Bone marrow (tissue), 2 donors: ENCODE measurements around the gene HIF3A.
A peak's percentile ranks its signal among the peaks of the same experiment; 100 is the strongest.
"Not testable (repeated sequence)": the region's sequence is repeated elsewhere in the genome, so short reads cannot be mapped to it uniquely, and the experiment has no call there.

Experiments
- DNase-seq, 2 donors: peaks; one replicate each; lab custom pipeline; 2025; lab: John Stamatoyannopoulos, UW

Gene HIF3A

GRCh38 chr19:46361915-46362314 is 65.1 kb downstream of the HIF3A start:
- no peak for DNase-seq

- DNase-seq: no peak
These were observed 67.5 kb downstream of the HIF3A start for GRCh38 chr19:46364359-46364758.

- DNase-seq: no peak
These were observed 68.7 kb downstream of the HIF3A start for GRCh38 chr19:46365561-46365960.

GRCh38 chr19:46366620-46367292 is 69.9 kb downstream of the HIF3A start:
- no peak for DNase-seq

GRCh38 chr19:46367426-46367825 is 70.6 kb downstream of the HIF3A start:
- no peak for DNase-seq

GRCh38 chr19:46368116-46368515 is 71.3 kb downstream of the HIF3A start:
- DNase-seq: no peak

- DNase-seq: no peak
These were observed 73.0 kb downstream of the HIF3A start for GRCh38 chr19:46369817-46370216.

- peak in 1 of 2 donors; percentile 14 for DNase-seq
These were observed 74.6 kb downstream of the HIF3A start for GRCh38 chr19:46371371-46371901.

GRCh38 chr19:46372901-46373490 is 76.2 kb downstream of the HIF3A start:
- DNase-seq: no peak

GRCh38 chr19:46373491-46374359 is 76.9 kb downstream of the HIF3A start:
- no peak for DNase-seq

- no peak for DNase-seq
These were observed 78.0 kb downstream of the HIF3A start for GRCh38 chr19:46374536-46375475.

- not testable (repeated sequence) for DNase-seq
These were observed 78.7 kb downstream of the HIF3A start for GRCh38 chr19:46375476-46376067.

- no peak for DNase-seq
These were observed 79.7 kb downstream of the HIF3A start for GRCh38 chr19:46376241-46377153.

- no peak for DNase-seq
These were observed 81.4 kb downstream of the HIF3A start for GRCh38 chr19:46378268-46378667.

GRCh38 chr19:46380690-46381089 is 83.8 kb downstream of the HIF3A start:
- no peak for DNase-seq

- no peak for DNase-seq
These were observed 84.5 kb downstream of the HIF3A start for GRCh38 chr19:46381346-46381745.

GRCh38 chr19:46381756-46382345 is 85.0 kb downstream of the HIF3A start:
- DNase-seq: no peak

- no peak for DNase-seq
These were observed 86.5 kb downstream of the HIF3A start for GRCh38 chr19:46383171-46383815.

GRCh38 chr19:46383846-46384245 is 87.0 kb downstream of the HIF3A start:
- DNase-seq: no peak
